H1 (cell line): Measurements from ENCODE around the gene PSMB11. TPM values are rescaled to one million over a fixed set of nuclear protein-coding genes. Genes with fewer than 3 reads are reported as not detected.

Source experiments
- KDM1A ChIP-seq: fragments of 200-600, 300-600 bp; sonication (generic); IDR thresholded peaks from 2 replicates; pipeline ENCODE4 v1.7.1; 2016; ENCODE audit warnings: mild to moderate bottlenecking, low read length, borderline replicate concordance
- SAP30 ChIP-seq: fragments of 300-600 bp; sonication (generic); IDR thresholded peaks from 2 replicates; pipeline ENCODE4 v1.7.1; 2012; ENCODE audit warnings: low read length, moderate library complexity, mild to moderate bottlenecking, inconsistent platforms; ENCODE audit not compliant: insufficient read depth, insufficient replicate concordance
- SIN3A ChIP-seq, 2 experiments: IDR thresholded peaks in 1 of 2; conservative IDR thresholded peaks in 1 of 2; 2 replicates each; pipeline ENCODE4 v1.6.1; 2011 to 2012; ENCODE audit warnings: low read length in 2 of 2, improper control_type of control experiment in 1 of 2, low read depth in 1 of 2, mild to moderate bottlenecking in 1 of 2
- SP1 ChIP-seq: IDR thresholded peaks from 2 replicates; pipeline ENCODE4 v1.6.1; 2011; ENCODE audit warnings: low read depth, low read length
- SP2 ChIP-seq: IDR thresholded peaks from 2 replicates; pipeline ENCODE4 v1.6.1; 2012; ENCODE audit warnings: mild to moderate bottlenecking, low read length, inconsistent platforms
- YY1 ChIP-seq: IDR thresholded peaks from 2 replicates; pipeline ENCODE4 v1.6.1; 2011; ENCODE audit warnings: low read depth, mild to moderate bottlenecking, low read length
- ZNF274 ChIP-seq: IDR thresholded peaks from 2 replicates; pipeline ENCODE4 v1.7.0; 2012; ENCODE audit warnings: low read length, borderline replicate concordance; ENCODE audit errors: extremely low read depth
- polyA plus RNA-seq, 7 experiments: library from polyadenylated mRNA; depleted of rRNA in 3 of 7; stranded (reverse) in 5 of 7; unstranded in 2 of 7; fragments of >200 nt in 5 of 7; fragments of 200-250 nt in 2 of 7; gene quantifications; 1 replicate in 5 of 7; 2 replicates in 1 of 7; 4 replicates in 1 of 7; pipeline versions ENCODE4 v1.2.1 to v1.2.3, GENCODE V29; 2011 to 2013; ENCODE audit warnings: missing spikeins in 2 of 7, mixed read lengths in 2 of 7
- total RNA-seq: library from RNA; stranded (reverse); fragmentation: NEBNext Ultra II Directional; extraction: Animal tissue kit (Norgen Biotek cat#: 25700); gene quantifications from 2 replicates; pipeline ENCODE4 v1.2.1, GENCODE V29; 2021

PSMB11 gene
- total and polyA plus RNA-seq, 2 of the 8 experiments (the other 6 are each of a cell fraction or from before 2014, with no cell fraction given), result not detected

DNA sequence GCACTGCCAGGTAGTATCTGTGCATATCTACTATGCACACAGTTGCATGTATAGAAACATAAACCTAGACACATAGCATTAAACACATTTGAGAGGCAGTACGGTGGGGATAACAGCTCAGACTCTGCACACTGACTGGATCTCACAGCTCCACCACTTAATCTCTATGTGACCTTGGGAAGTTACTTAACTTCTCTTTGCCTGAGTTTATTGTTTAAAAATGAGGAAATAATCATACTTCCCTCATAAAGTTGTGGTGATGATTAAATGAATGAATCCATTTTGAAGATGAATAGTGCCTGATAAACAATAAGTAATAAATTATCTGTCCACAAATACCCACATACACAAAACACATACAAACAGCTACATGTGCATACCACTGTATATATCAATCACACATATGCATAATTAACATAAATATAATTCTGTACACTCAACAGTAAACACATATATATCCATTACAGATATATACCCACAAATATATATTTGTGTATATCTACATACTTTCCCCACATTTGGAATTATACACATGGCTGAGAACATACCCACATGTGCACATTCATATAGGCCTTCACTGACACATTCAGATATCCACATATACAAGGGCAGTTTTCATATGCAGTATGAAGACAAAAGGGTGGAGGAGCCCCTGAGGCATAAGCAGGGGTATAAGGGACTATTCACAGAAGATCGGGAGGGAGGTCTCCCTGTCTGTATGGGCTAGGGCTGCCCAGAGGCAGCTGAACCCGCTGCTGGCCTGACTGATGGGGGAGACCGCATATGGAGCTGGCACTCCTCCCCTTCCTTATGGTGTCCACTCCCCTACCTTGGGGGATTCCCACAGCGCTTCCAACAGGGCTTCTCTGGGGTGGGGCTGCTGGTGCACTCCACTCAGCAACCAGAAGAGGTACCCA lies 9.4 kb downstream of the PSMB11 start (continued):
- no peak for TF ChIP-seq SP1
- TF ChIP-seq ZNF274, result no peak
- no peak for TF ChIP-seq SP2
- no peak for TF ChIP-seq SIN3A (conservative IDR thresholded peaks at IDR 0.05 in 1 of 2, IDR thresholded peaks at IDR 0.05 in 1 of 2; ENCODE audit: low read depth in 1 of 2, low read length in 2 of 2)
- TF ChIP-seq KDM1A, result no peak
- TF ChIP-seq SAP30, result no peak
- no peak for TF ChIP-seq YY1
- TF ChIP-seq, all 59 proteins: peak for 0
